HEK293 (cell line): Measurements from ENCODE around the gene GANAB.

Experiments used
- BCL6B ChIP-seq: fragments of 450-650 bp; formaldehyde crosslinking; IDR thresholded peaks from 2 replicates; pipeline ENCODE4 v1.5.1; 2017; ENCODE audit warnings: missing biosample characterization, missing genetic modification characterization
- ELK4 ChIP-seq: IDR thresholded peaks from 2 replicates; pipeline ENCODE4 v1.6.1; 2011; ENCODE audit warnings: mild to moderate bottlenecking, low read depth, low read length, borderline replicate concordance
- KLF1 ChIP-seq: fragments of 450-650 bp; formaldehyde crosslinking; IDR thresholded peaks from 2 replicates; pipeline ENCODE4 v1.5.1; 2016; ENCODE audit warnings: missing biosample characterization, missing genetic modification characterization
- KLF7 ChIP-seq: fragments of 450-650 bp; formaldehyde crosslinking; IDR thresholded peaks from 2 replicates; pipeline ENCODE4 v1.5.1; 2016; ENCODE audit warnings: missing biosample characterization, missing genetic modification characterization, borderline replicate concordance
- KLF9 ChIP-seq: fragments of 450-650 bp; formaldehyde crosslinking; IDR thresholded peaks from 2 replicates; pipeline ENCODE4 v1.5.1; 2016; ENCODE audit warnings: missing biosample characterization, missing genetic modification characterization, low read depth
- MYNN ChIP-seq: fragments of 450-650 bp; formaldehyde crosslinking; IDR thresholded peaks from 2 replicates; pipeline ENCODE4 v1.5.1; 2016; ENCODE audit warnings: missing biosample characterization, missing genetic modification characterization, borderline replicate concordance
- PRDM2 ChIP-seq: fragments of 450-650 bp; formaldehyde crosslinking; IDR thresholded peaks from 2 replicates; pipeline ENCODE4 v1.5.1; 2016; ENCODE audit warnings: missing biosample characterization, missing genetic modification characterization, borderline replicate concordance
- SCRT2 ChIP-seq: fragments of 450-650 bp; formaldehyde crosslinking; IDR thresholded peaks from 2 replicates; pipeline ENCODE4 v1.5.1; 2016; ENCODE audit warnings: missing biosample characterization, missing genetic modification characterization
- SP3 ChIP-seq: fragments of 450-650 bp; formaldehyde crosslinking; IDR thresholded peaks from 2 replicates; pipeline ENCODE4 v1.5.1; 2016; ENCODE audit warnings: missing biosample characterization, missing genetic modification characterization
- TCF7L2 ChIP-seq: IDR thresholded peaks from 2 replicates; pipeline ENCODE4 v1.6.1; 2011; ENCODE audit warnings: low read depth, mild to moderate bottlenecking, inconsistent platforms, low read length, moderate library complexity, borderline replicate concordance
- TRIM28 ChIP-seq: IDR thresholded peaks from 2 replicates; pipeline ENCODE4 v1.6.1; 2011; ENCODE audit warnings: low read length, control low read depth, borderline replicate concordance
- ZBTB20 ChIP-seq: fragments of 450-650 bp; formaldehyde crosslinking; IDR thresholded peaks from 2 replicates; pipeline ENCODE4 v1.5.1; 2016; ENCODE audit warnings: missing biosample characterization, missing genetic modification characterization
- ZBTB8A ChIP-seq: fragments of 450-650 bp; formaldehyde crosslinking; IDR thresholded peaks from 2 replicates; pipeline ENCODE4 v1.5.1; 2016; ENCODE audit warnings: missing biosample characterization, missing genetic modification characterization
- ZFP69B ChIP-seq: fragments of 450-650 bp; formaldehyde crosslinking; IDR thresholded peaks from 2 replicates; pipeline ENCODE4 v1.5.1; 2016; ENCODE audit warnings: missing biosample characterization, missing genetic modification characterization
- ZNF148 ChIP-seq: fragments of 450-650 bp; formaldehyde crosslinking; IDR thresholded peaks from 2 replicates; pipeline ENCODE4 v1.5.0; 2017; ENCODE audit warnings: missing biosample characterization, missing genetic modification characterization, borderline replicate concordance
- ZNF169 ChIP-seq: fragments of 450-650 bp; formaldehyde crosslinking; IDR thresholded peaks from 2 replicates; pipeline ENCODE4 v1.5.1; 2016; ENCODE audit warnings: missing biosample characterization, missing genetic modification characterization
- ZNF184 ChIP-seq: fragments of 450-650 bp; IDR thresholded peaks from 2 replicates; pipeline ENCODE4 v1.5.1; 2018; ENCODE audit warnings: missing biosample characterization, mild to moderate bottlenecking, missing genetic modification characterization
- ZNF404 ChIP-seq: fragments of 450-650 bp; formaldehyde crosslinking; IDR thresholded peaks from 2 replicates; pipeline ENCODE4 v1.5.1; 2017; ENCODE audit warnings: missing biosample characterization, missing genetic modification characterization
- ZNF518A ChIP-seq: fragments of 450-650 bp; formaldehyde crosslinking; conservative IDR thresholded peaks from 2 replicates; pipeline ENCODE4 v1.5.1; 2016; ENCODE audit warnings: low read depth, missing biosample characterization, missing genetic modification characterization
- ZNF639 ChIP-seq: fragments of 450-650 bp; formaldehyde crosslinking; IDR thresholded peaks from 2 replicates; pipeline ENCODE4 v1.5.1; 2016; ENCODE audit warnings: missing biosample characterization, missing genetic modification characterization
- ZNF837 ChIP-seq: fragments of 450-650 bp; formaldehyde crosslinking; IDR thresholded peaks from 2 replicates; pipeline ENCODE4 v1.5.1; 2016; ENCODE audit warnings: missing biosample characterization, missing genetic modification characterization
- ZXDB ChIP-seq: fragments of 450-650 bp; formaldehyde crosslinking; IDR thresholded peaks from 2 replicates; pipeline ENCODE4 v1.5.1; 2016; ENCODE audit warnings: missing biosample characterization, missing genetic modification characterization

Gene GANAB

GRCh38 chr11:62599069-62599696, 47.2 kb downstream of the GANAB start (continued):
- TF ChIP-seq ZNF518A (peak; percentile 52), ZNF837 (tag by site-specific recombination) (no peak), ZBTB8A (tag by site-specific recombination) (peak; percentile 39; the same call in 1 of the 2 replicates), ZNF639 (tag by site-specific recombination) (no peak; the same call in 1 of the 2 replicates), ZNF184 (tag by site-specific recombination) (peak; percentile 52; the same call in 1 of the 2 replicates), MYNN (tag by site-specific recombination) (no peak), ZNF148 (no peak), ZXDB (tag by site-specific recombination) (peak; percentile 100), BCL6B (tag by site-specific recombination) (no peak), ZBTB20 (tag by site-specific recombination) (no peak), SCRT2 (tag by site-specific recombination) (no peak), KLF7 (tag by site-specific recombination) (no peak; the same call in 1 of the 2 replicates), KLF1 (peak; percentile 94), KLF9 (tag by site-specific recombination) (peak; percentile 87), ZFP69B (tag by site-specific recombination) (no peak; the same call in 1 of the 2 replicates), ELK4 (peak; percentile 80), PRDM2 (no peak), SP3 (tag by site-specific recombination) (peak; percentile 81), ZNF169 (tag by site-specific recombination) (no peak), ZNF404 (tag by site-specific recombination) (no peak), TRIM28 (0 out of 2 replicates have a peak, but pooled peaks have one; percentile 35), TCF7L2 (no peak)
